OCI-M2 (cell line): ENCODE measurements around the gene MPPED2.
"Not testable (repeated sequence)": the region's sequence is repeated elsewhere in the genome, so short reads cannot be mapped to it uniquely, and the experiment has no call there.

Experiments
- DNase-seq: peaks from one replicate; lab custom pipeline; 2025; ENCODE audit not compliant: unreplicated experiment; lab: John Stamatoyannopoulos, UW

Gene MPPED2

DNA sequence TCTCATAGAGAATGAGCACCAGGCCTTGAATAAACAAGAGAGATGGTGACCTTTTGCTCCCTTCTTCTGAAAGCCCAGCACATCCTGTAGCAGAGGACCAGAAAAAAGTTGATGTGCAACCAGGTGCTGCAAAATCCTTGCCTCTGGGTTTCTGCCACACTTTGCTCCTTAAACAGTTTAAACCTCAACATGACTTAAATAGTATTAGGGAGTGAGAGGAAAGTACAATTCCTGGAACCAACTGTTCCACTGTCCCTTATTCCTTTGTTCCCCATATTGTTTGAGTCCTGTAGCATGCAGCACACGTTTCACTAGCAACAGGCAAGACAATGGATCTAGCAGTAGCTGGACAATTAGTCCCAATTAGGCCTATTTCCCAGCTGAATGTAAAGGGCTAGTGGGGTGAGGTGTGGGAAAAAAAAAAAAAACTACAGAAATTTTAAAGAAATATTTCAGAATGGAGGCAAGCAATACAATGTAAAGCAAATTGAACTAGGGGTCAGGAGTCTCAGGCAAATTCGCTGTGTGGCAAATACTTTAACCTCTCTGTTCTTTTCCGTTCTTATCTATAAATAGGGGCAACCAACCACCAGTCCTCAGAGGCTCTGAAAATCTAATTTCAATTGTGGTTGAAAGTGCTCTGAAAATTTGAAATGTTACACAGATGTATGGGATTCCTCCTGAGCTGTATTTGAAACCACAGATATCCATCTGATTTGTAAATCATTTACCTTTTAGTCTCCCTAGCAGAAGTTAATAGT, 6.6 kb downstream of the MPPED2 start:
- DNase-seq, result no peak

DNA sequence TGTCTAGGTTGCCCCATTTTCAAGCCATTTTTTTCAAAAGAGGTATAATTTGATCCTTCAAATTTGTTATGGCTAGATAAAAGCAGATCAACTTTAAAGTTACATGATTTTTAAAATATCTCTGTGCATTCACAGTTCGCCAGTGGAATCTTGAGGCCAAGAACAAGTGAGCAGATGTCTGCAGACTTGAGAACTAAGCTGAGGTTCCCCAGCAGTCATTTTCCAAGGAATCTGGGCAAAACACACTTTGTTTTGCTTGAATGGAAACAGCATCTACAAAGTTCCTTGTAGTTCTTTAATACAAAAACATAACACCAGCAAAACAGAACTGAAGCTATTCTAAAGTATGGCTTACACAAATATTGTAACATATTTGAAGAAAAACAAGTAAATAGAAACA, 7.7 kb downstream of the MPPED2 start:
- no peak for DNase-seq

DNA sequence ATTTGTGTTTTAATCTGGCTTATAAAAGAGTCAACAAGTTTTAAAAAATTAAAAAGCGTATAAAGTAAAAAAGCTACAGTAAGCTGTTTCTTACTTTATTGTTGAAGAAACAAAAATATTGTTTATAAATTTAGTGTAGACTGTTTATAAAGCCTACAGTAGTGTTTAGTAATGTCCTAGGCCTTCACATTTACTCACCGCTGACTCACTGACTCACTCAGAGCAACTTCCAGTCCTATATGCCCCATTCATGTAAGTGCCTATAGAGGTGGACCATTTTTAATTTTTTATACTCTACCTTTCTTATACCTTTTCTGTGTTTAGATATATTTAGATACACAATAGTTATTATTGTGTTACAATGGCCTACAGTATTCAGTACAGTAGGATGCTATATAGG, 12.2 kb downstream of the MPPED2 start:
- no peak for DNase-seq

DNA sequence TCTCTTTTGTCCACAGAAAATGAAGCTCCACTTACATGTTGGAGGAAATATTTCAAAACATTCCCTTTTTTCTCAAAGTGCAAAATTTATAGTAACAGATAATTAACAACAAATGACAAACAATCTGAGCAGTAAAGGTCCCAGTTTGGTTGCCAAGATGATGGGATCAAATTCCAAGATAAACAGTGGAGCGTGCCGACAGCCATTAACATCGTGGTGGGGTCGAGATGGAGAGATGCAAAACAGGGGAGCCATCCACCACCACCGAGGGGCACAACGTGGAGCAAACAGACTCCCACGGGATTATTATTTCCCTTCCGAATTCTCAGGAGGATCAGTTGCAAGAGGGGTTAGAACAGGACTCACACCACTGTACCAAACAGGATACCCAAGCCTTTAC, 17.2 kb downstream of the MPPED2 start:
- DNase-seq, result no peak

DNA sequence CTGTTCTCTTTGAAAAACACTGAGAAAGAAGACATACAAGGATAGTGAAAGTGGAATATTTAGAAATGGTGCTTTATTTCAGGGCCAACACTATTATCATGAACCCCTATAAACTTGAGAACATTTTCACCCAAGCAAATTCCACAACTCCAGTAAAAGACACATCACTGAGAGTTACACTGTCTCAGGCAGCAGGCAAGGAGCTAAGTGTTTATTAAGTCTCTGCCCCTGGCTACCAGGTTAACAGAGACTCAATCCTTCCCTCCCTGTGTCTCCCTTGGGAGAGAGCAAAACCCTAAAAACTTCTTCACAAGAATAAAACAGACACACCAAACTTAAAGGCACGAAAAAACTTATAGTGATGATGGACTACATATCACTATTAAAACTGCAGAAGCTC, 18.5 kb downstream of the MPPED2 start:
- DNase-seq, result no peak

DNA sequence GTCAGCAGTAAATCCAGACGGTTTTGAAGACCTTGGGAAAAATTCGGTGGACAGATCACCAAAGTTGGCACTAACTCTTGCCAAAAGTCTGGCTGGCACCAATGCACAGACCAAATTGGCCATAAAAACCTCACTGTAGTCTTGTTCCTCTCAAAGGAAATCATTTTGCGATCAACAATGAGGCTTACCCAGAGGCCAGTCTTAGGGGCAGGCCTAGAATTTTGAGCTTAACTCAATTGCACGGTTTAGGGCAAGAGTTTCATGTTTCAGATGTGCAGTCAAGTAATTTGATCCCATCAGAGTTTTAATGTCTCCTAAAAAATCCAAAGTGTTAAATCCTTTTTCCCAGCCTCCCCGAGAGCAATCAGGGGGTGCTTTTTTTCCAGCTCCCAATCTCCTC, 19.0 kb downstream of the MPPED2 start:
- no peak for DNase-seq

DNA sequence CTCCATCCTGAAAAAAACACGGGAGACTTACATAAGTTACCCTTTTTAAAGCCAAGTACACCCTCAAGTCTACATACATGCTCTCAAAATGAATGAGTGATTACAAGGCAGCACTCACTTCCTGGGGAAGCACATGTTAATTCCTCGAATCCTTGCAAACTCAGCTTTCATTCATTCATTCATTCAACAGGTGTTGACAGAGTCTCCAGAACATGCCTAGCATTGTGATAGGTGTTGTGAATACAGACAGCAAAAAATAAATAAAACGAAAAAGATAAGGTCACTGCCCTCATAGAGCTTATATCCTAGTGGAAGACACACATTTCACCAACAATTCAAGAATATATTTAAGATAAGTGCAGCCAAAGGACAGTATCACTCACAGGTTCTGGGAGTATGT, 19.7 kb downstream of the MPPED2 start:
- DNase-seq, result no peak

DNA sequence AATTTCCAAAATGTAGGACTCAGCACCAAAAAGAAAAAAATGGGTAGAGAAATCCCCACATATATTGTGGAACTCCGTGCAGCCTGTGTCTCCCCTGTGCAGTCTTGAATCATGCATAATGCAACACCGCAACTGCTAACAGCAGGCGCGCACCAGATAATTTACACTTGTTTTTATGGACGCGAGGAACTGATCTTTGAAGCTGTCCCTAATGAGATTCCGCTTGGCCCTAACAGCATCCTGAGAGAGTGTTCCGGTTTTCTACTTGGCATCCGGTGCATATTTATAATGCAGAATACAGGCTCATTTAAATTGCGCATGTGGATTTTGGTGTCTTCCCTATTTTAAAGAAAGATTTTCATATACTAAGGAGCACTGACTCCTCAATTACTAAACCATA, 21.1 kb downstream of the MPPED2 start:
- DNase-seq, result no peak

DNA sequence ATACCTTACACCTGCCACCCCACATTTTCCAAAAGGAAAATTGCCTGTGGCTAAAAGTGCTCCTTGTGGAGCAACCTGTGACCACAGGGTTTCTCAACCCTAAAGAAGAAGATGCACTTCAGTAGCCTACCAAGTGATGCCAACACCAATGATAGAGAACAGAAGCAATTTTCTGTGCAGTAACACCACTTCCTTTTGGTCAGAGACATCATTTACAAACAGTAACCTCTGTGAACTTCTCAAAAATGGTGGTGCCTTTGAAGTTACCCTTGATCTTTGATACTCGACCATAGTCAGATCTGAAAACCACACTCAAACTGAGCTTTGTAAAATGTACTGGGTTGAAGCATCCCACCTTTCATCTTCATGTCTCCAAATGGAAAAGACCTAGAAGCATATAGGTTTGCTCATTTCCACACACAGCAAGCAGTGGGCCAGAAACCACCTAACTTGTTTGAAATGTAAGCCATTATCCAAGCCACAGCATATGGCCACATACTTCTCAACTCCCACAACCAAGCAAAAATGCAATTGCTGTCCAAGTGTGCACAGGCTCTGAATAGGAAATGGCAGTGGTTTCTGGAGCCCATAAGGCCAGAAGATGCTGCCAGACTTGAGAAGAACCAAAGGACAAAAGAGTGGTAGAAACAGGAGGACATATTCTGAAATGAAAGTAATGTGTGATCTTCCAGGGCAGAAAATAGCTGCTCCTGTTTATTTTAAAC, 24.3 kb downstream of the MPPED2 start:
- DNase-seq, result no peak

DNA sequence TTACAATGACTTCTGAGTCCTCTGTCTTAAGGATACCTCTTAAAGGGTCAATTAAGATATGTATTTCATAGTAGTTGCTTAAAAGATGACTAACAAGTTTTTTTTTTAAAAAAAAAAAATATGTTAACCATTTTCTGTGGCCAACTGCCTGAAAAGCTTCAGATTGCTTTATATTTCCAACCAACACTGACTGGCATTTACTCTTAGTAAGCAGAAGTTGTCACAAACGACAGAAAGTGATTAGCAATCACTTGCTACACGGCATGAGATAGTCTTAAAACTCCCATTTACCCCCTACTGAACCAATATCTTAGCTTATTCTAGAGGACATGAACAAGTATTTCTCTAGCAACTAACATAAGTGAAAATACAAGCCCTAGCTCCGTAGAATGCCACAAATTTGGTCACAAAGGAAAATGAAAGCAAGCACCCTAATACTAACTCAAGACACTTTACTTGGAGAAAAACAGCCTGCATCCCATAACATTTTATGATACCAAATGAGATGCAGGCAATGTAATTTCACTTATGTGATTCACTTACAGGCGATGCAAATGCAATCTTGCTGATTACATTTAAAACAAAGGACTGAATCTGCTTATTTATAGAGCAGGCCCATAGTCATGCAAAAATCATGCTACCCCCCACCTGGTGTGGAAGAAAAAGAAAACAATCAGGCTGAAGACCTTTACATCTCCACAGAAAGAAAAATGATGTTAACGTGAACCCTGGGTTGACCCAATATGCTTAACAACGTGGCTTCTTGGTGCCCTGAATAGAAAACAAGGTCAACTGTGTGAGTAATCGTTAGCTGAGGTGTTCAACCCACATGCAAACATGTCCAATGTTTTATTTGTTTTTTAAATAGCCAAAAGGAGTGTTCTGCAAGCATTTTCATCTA, 25.7 kb downstream of the MPPED2 start:
- no peak for DNase-seq

DNA sequence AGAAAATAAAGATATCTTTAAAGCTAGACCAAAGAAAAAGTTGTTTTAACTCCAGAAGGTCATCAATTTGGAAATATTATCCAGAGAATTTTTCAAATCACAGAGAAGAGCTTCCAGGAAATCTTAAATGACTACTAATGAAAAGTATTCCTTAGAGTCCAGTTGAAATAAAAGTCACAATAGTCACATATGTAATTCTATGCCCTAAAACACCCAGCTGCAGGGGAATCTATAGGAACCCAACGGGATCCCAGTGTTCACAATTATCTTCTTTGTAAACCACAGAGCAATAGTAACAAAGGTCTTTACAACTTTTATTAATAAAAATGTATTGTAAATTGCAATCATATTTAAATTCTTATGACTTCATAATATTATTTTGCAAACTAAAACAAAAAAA, 27.1 kb downstream of the MPPED2 start:
- DNase-seq, result no peak

DNA sequence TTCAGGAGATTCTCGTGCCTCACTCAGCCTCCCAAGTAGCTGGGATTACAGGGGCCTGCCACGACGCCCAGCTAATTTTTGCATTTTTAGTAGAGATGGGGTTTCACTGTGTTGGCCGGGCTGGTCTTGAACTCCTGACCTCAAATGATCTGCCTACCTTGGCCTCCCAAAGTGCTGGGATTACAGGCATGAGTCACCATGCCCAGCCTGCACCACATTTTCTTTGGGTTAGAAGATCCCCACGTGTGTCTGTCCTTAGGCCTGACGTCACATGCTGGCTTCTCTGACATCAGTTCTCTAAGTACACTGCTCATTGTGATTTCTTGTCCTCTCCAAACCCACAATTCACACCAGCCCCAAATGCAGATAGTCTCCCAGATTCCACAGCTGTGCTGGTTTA, 31.6 kb downstream of the MPPED2 start:
- not testable (repeated sequence) for DNase-seq

DNA sequence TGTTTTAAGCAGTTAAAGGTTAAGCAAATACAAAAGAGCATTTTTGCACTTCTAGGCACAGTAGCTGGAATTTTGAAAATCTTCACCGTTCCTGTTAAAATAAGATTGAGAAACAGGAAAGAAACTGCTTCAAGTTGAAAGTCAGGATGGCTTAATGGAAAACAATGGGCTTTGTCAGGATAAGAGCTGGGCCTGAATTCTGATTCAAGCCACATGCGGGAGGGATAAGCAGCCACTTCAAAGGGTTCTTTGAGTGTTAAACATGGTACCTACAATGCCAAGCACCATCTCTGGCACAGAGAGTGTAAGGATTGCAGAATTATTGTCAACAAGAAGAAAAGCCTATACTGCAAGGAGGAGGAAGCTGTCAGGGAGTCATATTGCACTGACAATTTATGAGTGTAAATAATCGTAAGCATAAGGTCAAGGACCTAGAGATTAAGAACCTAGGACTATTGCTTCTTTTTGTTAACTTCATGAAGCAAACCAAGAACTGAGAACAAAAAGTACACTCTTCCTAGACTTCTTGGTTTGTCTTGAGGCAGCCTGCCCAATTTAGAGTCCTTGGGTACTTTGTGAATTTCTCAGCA, 32.5 kb downstream of the MPPED2 start:
- DNase-seq, result no peak

DNA sequence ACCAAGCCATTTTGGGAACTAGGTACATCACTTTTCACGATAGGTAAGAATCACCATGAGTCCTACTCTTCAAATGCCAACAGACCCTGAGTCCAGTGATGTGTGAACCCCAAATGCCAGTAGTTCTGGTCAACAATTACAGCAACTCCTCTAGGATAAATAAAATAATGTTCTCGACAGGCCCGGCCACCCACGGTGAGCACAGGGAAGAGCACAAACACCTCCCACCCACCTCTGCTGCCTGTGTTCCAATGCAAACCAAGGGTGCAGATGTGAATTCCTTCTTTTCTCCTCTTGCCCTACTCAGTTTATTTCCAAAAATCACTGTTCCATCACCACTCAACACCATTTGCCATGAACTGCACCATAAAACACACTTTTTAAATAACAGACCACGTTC, 33.3 kb downstream of the MPPED2 start:
- no peak for DNase-seq

DNA sequence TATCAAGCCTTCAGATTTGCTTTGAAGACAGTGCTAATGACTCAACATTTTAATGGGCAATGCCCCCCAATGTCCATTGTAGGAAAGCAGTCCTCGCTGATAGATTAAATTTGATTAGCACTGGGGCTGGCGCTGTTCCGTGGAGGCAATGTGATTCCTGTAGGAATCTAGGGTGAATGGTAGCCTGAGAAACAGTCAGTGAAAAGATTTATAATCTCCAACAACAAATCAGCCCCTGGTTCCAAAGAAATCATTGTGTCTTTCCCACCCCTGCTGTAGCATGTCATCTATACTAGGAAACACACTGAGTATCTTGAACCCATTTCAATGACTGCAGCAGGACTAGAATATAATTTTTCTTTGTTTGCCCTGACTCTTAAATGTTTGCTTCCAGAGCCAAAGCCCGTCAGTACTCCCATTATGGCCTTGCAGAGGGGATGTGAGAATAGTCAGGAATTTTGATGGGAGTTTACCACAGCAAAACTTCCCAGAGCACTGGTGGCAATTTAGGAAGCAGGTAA, 36.1 kb downstream of the MPPED2 start:
- no peak for DNase-seq

DNA sequence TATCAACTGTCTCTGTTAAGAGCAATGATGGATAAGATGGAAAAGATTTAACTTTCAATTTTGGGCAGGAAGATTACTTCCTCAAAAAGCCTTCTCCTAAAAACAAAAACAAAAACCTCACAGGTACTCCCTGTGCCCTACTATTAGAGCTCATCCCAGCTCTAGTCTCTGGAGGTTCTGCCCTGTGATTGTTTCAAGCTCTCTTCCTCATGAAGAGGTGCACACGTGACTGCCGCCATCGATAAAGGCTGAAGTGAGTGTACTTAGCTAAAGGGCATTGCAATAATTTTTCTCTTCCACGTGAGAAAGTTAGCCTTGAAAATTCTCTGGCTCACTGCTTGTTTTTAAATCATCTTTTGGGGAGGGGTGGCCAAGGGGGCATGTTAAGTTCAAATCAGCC, 36.6 kb downstream of the MPPED2 start:
- DNase-seq, result no peak

DNA sequence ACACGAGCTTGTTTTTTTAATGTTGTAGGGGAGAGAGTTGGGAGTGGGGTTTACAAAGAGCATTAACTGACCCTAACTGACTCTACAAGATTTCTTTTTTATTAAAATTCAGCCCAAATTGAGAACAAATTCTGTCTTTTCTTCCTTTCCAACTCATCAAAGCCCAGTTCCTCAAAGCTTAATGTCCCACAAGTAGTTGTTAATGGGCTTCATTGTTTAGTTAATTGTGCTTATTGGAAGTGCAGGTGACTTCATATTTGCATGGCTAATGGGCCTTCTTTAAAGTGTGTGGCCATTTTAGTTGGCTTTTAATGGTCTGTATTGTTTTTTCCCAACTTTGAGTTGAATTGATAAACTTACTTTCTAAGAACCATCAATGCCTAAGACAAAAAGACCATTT, 39.8 kb downstream of the MPPED2 start:
- no peak for DNase-seq

DNA sequence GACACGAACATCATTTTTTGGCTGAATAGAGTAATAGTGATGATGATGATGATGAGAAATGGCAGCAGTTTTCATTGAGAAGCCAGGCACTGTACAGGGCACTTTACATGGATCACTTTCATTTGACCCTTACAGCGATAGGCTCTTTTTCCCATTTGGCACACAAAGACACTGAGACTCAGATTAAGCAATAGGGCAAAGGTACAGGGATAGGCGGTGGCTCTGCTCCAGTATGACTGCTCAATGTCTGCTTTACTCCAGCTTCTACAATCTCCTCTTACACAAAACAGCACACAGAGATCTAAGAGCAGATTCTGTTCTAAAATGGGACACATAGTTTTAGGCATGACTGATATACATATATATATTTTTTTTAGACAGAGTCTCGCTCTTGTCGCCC, 40.6 kb downstream of the MPPED2 start:
- DNase-seq, result no peak

DNA sequence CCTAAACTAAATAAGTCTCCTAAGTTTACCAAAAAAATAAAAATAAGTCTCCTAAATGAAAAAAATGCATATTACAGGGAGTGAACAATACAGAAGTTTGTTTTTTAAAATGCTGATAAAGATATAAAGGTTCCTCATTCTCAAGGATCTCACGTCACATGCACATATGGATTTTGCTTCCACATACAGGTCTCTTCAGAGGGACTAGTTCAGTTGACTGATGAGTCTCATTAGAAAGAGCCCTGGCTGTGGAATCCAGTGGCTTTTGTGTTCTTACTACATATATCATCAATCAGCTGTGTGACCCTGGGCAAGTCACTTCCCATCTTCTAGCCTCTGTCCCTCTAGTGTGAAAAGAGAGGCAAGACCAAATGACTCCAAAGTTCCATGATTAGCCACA, 43.1 kb downstream of the MPPED2 start:
- DNase-seq, result no peak

DNA sequence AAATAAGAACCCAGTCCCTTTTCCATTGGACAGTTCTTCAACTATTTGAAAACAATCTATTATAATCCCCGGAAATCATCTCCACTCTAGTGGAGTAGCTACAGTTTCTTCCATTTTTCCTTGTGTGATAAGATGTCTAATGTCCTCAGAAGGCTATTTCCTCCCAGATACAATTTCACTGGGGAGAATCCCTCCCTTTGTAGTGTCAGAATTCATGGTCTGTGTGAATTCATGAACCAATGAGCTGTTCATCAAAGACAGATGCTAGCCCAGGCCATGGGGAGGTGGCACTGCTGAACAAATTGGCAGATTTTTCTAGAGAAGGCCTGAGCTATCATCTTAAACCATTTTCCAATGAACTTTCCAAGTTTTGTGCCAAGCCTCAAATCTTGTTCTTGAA, 45.4 kb downstream of the MPPED2 start:
- no peak for DNase-seq

DNA sequence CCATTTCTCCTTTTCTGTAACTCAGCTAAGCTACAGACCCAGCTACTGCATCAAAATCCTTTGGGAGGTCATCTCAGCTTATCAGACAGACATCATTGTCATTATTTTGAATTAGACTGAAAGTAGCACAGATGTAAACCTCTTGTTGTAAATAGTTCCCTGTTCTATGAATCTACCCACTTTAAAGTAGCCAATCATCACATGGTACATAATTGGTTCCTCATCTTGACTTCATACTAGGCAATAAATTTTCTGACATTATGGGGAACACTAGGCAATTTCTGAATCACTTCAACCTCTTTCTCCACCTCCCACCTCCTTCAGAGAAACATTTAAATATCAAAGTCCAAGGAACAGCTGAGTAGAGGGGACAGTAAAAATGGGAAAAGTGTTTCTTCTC, 47.9 kb downstream of the MPPED2 start:
- DNase-seq, result no peak
